ENCODE results near the gene NCAPD3.

DNA sequence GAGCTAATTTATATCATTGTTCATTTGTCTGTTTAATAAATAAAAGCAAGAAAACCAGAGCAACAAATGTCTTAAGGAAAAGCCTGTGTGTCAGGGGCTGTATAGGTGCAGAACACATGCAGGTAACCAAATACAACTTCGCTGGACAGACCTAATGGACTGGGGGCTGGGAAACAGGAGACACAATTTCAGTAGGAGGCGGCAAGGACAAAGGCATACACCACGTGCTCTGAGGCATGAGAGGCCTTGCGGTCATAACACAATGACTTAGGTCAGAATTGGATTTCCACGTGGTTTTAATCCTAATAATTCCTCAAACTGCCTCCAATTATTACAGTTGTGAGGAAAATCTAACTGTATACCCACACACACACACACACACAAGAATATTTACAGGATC lies 43.7 kb upstream of the NCAPD3 start:
- TF ChIP-seq, protein P1, sequence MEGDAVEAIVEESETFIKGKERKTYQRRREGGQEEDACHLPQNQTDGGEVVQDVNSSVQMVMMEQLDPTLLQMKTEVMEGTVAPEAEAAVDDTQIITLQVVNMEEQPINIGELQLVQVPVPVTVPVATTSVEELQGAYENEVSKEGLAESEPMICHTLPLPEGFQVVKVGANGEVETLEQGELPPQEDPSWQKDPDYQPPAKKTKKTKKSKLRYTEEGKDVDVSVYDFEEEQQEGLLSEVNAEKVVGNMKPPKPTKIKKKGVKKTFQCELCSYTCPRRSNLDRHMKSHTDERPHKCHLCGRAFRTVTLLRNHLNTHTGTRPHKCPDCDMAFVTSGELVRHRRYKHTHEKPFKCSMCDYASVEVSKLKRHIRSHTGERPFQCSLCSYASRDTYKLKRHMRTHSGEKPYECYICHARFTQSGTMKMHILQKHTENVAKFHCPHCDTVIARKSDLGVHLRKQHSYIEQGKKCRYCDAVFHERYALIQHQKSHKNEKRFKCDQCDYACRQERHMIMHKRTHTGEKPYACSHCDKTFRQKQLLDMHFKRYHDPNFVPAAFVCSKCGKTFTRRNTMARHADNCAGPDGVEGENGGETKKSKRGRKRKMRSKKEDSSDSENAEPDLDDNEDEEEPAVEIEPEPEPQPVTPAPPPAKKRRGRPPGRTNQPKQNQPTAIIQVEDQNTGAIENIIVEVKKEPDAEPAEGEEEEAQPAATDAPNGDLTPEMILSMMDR (IDR thresholded peaks at IDR 0.05) = no peak
- TF ChIP-seq POLR2A (IDR thresholded peaks at IDR 0.05) (no peak), EP300 (IDR thresholded peaks at IDR 0.05) (no peak)

All from ovary (tissue), 3 donors.